Retinal pigment epithelial cell (primary cell): ENCODE data around the gene APCDD1L.
"Not testable (repeated sequence)": the region's sequence is repeated elsewhere in the genome, so short reads cannot be mapped to it uniquely, and the experiment has no call there.

Experiments used
- DNase-seq: peaks from one replicate; pipeline ENCODE4 v3.0.0-alpha.2; 2010; ENCODE audit warnings: low read depth
- H3K4me3 ChIP-seq: 2 replicates; pipeline ENCODE4 v1.5.1; 2011; ENCODE audit warnings: mild to moderate bottlenecking, low read length, control low read depth, moderate library complexity
- TF ChIP-seq, protein P1 (sequence below): conservative IDR thresholded peaks from 2 replicates; pipeline ENCODE4 v1.5.1; 2011; ENCODE audit warnings: low read depth, low read length, control low read depth, inconsistent platforms

Gene APCDD1L

DNA sequence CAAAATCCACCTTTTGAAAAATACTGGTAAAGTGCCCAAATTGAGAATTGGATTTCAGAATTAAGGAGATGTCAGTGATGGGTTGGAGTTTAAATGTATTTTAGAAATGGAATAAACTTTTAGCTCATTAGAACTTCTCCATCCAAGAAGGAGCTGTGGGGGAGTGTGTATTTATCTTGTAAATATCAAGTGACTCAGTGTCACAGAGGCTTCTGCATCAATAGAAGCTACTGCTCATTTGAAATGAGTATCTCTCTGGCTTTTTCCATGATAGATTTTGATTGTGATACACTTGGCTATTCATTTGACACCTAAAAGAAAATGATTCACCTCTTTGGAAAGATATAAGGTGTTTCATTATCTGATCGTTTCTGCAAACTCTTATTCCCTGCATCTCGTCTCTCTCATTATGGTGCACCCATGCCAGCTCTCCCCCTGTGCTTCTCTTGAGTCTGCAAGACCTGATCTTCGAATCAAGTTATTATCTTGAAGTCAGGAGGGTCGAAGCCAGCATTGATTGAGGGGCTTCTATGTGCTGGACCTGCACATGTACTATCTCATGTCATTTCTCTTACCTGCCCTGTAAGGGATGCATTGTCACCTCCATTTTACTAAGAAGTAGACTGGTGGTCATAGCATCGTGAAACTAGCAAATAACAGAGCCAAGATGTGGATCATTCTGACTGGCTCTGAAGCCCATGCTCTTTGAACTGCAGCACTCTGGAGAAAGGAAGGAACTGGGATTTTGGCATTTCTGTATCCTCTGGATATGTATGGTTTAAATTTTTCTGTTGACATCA lies 96.0 kb downstream of the APCDD1L start:
- TF ChIP-seq, protein P1, sequence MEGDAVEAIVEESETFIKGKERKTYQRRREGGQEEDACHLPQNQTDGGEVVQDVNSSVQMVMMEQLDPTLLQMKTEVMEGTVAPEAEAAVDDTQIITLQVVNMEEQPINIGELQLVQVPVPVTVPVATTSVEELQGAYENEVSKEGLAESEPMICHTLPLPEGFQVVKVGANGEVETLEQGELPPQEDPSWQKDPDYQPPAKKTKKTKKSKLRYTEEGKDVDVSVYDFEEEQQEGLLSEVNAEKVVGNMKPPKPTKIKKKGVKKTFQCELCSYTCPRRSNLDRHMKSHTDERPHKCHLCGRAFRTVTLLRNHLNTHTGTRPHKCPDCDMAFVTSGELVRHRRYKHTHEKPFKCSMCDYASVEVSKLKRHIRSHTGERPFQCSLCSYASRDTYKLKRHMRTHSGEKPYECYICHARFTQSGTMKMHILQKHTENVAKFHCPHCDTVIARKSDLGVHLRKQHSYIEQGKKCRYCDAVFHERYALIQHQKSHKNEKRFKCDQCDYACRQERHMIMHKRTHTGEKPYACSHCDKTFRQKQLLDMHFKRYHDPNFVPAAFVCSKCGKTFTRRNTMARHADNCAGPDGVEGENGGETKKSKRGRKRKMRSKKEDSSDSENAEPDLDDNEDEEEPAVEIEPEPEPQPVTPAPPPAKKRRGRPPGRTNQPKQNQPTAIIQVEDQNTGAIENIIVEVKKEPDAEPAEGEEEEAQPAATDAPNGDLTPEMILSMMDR: no peak
- H3K4me3 ChIP-seq: no peak overlapping the region
- DNase-seq: no peak

DNA sequence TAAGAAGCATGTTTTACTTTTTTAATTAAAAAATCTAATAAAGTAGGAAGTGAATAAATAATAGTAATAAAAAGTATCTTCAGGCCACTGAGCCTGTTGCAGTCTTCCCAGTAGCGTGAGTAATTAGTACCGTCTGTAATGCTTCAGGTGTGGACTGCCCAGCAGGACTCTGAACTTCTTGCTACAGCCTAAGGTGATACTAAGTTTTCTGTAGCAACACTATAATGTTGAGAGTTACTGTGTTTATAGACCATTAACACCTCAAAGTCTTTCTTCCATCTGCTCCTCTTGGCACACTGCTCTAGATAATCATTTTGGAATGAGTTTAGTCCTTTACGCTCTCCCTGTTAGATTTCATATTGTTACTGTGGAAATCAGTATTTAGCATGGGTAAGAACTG lies 97.8 kb downstream of the APCDD1L start:
- no peak for DNase-seq
- TF ChIP-seq, protein P1: no peak
- no peak overlapping the region for H3K4me3 ChIP-seq

- TF ChIP-seq, protein P1: no peak
- H3K4me3 ChIP-seq: no peak overlapping the region
- DNase-seq: no peak
These were observed 98.4 kb downstream of the APCDD1L start for GRCh38 chr20:58416835-58417234.

DNA sequence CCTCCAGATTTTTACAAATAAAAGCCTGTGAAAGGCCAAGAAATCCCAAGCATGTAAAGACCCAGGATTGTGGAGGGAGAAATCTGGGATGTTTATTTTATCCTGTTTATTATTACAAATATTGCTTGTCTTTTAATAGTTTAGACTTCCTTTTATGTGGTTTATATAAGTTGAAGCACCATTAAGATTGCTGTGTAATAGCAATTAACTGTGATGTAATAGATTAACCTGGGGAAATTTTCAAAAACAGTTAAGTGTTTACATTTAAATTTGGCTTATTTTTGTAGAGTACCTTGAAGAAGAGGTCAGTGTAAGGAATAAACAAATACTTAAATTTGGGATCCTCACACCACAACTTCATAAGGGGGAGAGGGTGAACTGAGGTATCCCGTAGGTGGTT lies 99.1 kb downstream of the APCDD1L start:
- no peak overlapping the region for H3K4me3 ChIP-seq
- TF ChIP-seq, protein P1: no peak
- DNase-seq: no peak

DNA sequence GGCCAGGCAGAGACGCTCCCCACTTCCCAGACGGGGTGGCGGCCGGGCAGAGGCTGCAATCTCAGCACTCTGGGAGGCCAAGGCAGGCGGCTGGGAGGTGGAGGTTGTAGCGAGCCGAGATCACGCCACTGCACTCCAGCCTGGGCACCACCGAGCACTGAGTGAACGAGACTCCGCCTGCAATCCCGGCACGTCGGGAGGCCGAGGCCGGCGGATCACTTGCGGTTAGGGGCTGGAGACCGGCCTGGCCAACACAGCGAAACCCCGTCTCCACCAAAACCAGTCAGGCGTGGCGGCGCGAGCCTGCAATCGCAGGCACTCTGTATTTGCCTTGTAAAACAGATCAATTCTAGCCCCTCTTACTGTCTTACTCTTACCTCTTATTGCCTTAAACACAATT lies 100.4 kb downstream of the APCDD1L start:
- H3K4me3 ChIP-seq, DNase-seq: not testable (repeated sequence)

DNA sequence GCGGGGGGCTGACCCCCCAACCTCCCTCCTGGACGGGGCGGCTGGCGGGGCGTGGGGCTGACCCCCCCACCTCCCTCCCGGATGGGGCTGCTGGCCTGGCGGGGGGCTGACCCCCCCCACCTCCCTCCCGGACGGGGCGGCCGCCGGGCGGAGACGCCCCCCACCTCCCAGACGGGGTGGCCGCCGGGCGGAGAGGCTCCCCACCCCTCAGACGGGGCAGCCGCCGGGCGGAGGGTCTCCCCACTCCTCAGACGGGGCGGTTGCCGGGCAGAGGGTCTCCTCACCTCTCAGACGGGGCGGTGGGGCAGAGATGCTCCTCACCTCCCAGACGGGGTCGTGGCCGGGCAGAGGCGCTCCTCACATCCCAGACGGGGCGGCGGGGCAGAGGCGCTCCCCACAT lies 101.0 kb downstream of the APCDD1L start:
- DNase-seq, H3K4me3 ChIP-seq: not testable (repeated sequence)
